ENCODE results near the gene TROAP.

The TROAP gene

GRCh38 chr12:49336645-49337584 is 13.9 kb downstream of the TROAP start, which contains the start of gene C1QL4 (continued):
- TF ChIP-seq ZNF398 (tag by site-specific recombination; IDR thresholded peaks at IDR 0.05), result peak; percentile 87
- no peak for TF ChIP-seq PRDM4 (tag by site-specific recombination; IDR thresholded peaks at IDR 0.05)
- TF ChIP-seq BCL11B (tag by site-specific recombination; IDR thresholded peaks at IDR 0.05; ENCODE audit: low read depth), result no peak
- no peak for TF ChIP-seq OVOL3 (tag by site-specific recombination; IDR thresholded peaks at IDR 0.05)
- TF ChIP-seq ZNF140 (tag by site-specific recombination; IDR thresholded peaks at IDR 0.05), result no peak
- no peak for TF ChIP-seq ZNF24 (tag by site-specific recombination; IDR thresholded peaks at IDR 0.05)
- no peak for TF ChIP-seq ZNF175 (tag by site-specific recombination; IDR thresholded peaks at IDR 0.05)
- TF ChIP-seq KLF10 (tag by site-specific recombination; IDR thresholded peaks at IDR 0.05), result no peak
- TF ChIP-seq ZBTB48 (tag by site-specific recombination; IDR thresholded peaks at IDR 0.05), result peak; percentile 96
- TF ChIP-seq OSR2 (tag by site-specific recombination; IDR thresholded peaks at IDR 0.05), result no peak
- TF ChIP-seq RBAK (tag by site-specific recombination; IDR thresholded peaks at IDR 0.05), result no peak
- TF ChIP-seq ZNF624 (tag by site-specific recombination; IDR thresholded peaks at IDR 0.05), result no peak
- TF ChIP-seq ZSCAN30 (tag by site-specific recombination; IDR thresholded peaks at IDR 0.05), result peak; percentile 57; the same call in 1 of the 2 replicates
- TF ChIP-seq ZNF266 (tag by site-specific recombination; IDR thresholded peaks at IDR 0.05; ENCODE audit: low read depth), result no peak
- peak; percentile 90 for TF ChIP-seq GLIS2 (tag by site-specific recombination; IDR thresholded peaks at IDR 0.05)
- TF ChIP-seq ZNF654 (tag by site-specific recombination; IDR thresholded peaks at IDR 0.05; ENCODE audit: low read depth), result 0 out of 2 replicates have a peak, but pooled peaks have one; percentile 22
- peak; percentile 96 for TF ChIP-seq ZFHX2 (tag by site-specific recombination; conservative IDR thresholded peaks at IDR 0.05)
- TF ChIP-seq INSM2 (tag by site-specific recombination; IDR thresholded peaks at IDR 0.05), result no peak
- no peak for TF ChIP-seq TCF7L2 (IDR thresholded peaks at IDR 0.05; ENCODE audit: borderline replicate concordance, low read depth, low read length)
- TF ChIP-seq ZFP69B (tag by site-specific recombination; IDR thresholded peaks at IDR 0.05), result peak; percentile 20; the same call in 1 of the 2 replicates
- TF ChIP-seq ZNF791 (tag by site-specific recombination; IDR thresholded peaks at IDR 0.05), result no peak
- TF ChIP-seq KLF8 (tag by site-specific recombination; IDR thresholded peaks at IDR 0.05), result peak; percentile 90
- TF ChIP-seq FEZF1 (tag by site-specific recombination; IDR thresholded peaks at IDR 0.05), result no peak
- no peak for TF ChIP-seq ZNF394 (tag by site-specific recombination; IDR thresholded peaks at IDR 0.05; ENCODE audit: borderline replicate concordance)
- no peak for TF ChIP-seq ZFP3 (tag by site-specific recombination; IDR thresholded peaks at IDR 0.05; ENCODE audit: low read depth)
- TF ChIP-seq ZNF544 (tag by site-specific recombination; IDR thresholded peaks at IDR 0.05), result no peak
- peak; percentile 85 for TF ChIP-seq WT1 (tag by site-specific recombination; IDR thresholded peaks at IDR 0.05)
- TF ChIP-seq ZNF433 (tag by site-specific recombination; IDR thresholded peaks at IDR 0.05; ENCODE audit: low read depth), result no peak
- no peak for TF ChIP-seq ZSCAN5A (tag by site-specific recombination; IDR thresholded peaks at IDR 0.05)
- 0 out of 2 replicates have a peak, but pooled peaks have one; percentile 24 for TF ChIP-seq ZNF692 (tag by site-specific recombination; IDR thresholded peaks at IDR 0.05)
- no peak for TF ChIP-seq ZBTB1 (tag by site-specific recombination; IDR thresholded peaks at IDR 0.05)
- TF ChIP-seq ZFP41 (tag by site-specific recombination; IDR thresholded peaks at IDR 0.05; ENCODE audit: borderline replicate concordance), result no peak

All from HEK293 (cell line).